Renal cortical epithelial cell (primary cell): ENCODE data around the gene TSPAN9. TPM values are rescaled to one million over a fixed set of nuclear protein-coding genes. Genes with fewer than 3 reads are reported as not detected.

Experiments used
- DNase-seq: peaks from one replicate; pipeline ENCODE4 v3.0.0-alpha.2; 2011; ENCODE audit warnings: low read depth
- total RNA-seq: library from RNA; depleted of rRNA; stranded (reverse); fragments of >200 nt; gene quantifications from 2 replicates; pipeline ENCODE4 v1.2.3, GENCODE V29; 2014

Gene TSPAN9
- total RNA-seq, 1 donor from 2014 or later: 91.3 TPM

GRCh38 chr12:3187846-3188770 lies 110.9 kb downstream of the TSPAN9 start:
- DNase-seq: no peak

GRCh38 chr12:3189282-3189681 lies 112.1 kb downstream of the TSPAN9 start:
- DNase-seq: no peak

GRCh38 chr12:3190101-3190500 lies 112.9 kb downstream of the TSPAN9 start:
- DNase-seq: no peak

- no peak for DNase-seq
Measured at GRCh38 chr12:3191450-3191849, 114.3 kb downstream of the TSPAN9 start.

- DNase-seq: no peak
Measured at GRCh38 chr12:3192221-3192620, 115.0 kb downstream of the TSPAN9 start.

- no peak for DNase-seq
Measured at GRCh38 chr12:3193131-3193530, 116.0 kb downstream of the TSPAN9 start.

GRCh38 chr12:3193755-3194154 lies 116.6 kb downstream of the TSPAN9 start:
- DNase-seq: no peak

- no peak for DNase-seq
Measured at GRCh38 chr12:3195337-3195736, 118.2 kb downstream of the TSPAN9 start.

GRCh38 chr12:3195859-3196483 lies 118.8 kb downstream of the TSPAN9 start:
- no peak for DNase-seq

- no peak for DNase-seq
Measured at GRCh38 chr12:3196488-3196887, 119.3 kb downstream of the TSPAN9 start.

GRCh38 chr12:3197131-3197818 lies 120.1 kb downstream of the TSPAN9 start:
- DNase-seq: no peak

GRCh38 chr12:3199551-3200031 lies 122.4 kb downstream of the TSPAN9 start:
- no peak for DNase-seq

- no peak for DNase-seq
Measured at GRCh38 chr12:3200032-3200617, 122.9 kb downstream of the TSPAN9 start.

GRCh38 chr12:3200814-3201233 lies 123.6 kb downstream of the TSPAN9 start:
- DNase-seq: no peak

GRCh38 chr12:3201339-3202051 lies 124.3 kb downstream of the TSPAN9 start:
- no peak for DNase-seq

- DNase-seq: no peak
Measured at GRCh38 chr12:3202096-3202495, 124.9 kb downstream of the TSPAN9 start.

GRCh38 chr12:3202734-3203446 lies 125.7 kb downstream of the TSPAN9 start:
- peak; percentile 25 for DNase-seq

GRCh38 chr12:3203713-3204112 lies 126.5 kb downstream of the TSPAN9 start:
- no peak for DNase-seq

- DNase-seq: no peak
Measured at GRCh38 chr12:3204143-3204542, 127.0 kb downstream of the TSPAN9 start.

GRCh38 chr12:3204730-3205531 lies 127.8 kb downstream of the TSPAN9 start:
- no peak for DNase-seq
